Lower lobe of right lung (tissue), 2 donors: ENCODE results near the gene PEX5L. TPM values are rescaled to one million over a fixed set of nuclear protein-coding genes. Genes with fewer than 3 reads are reported as not detected.

Source experiments
- ATAC-seq, 2 donors: fragments of 200-7000 bp; cut with Tn5 transposase; one replicate each; pipeline ENCODE4 v1.9.1; 2020 to 2022; ENCODE audit warnings: mild to moderate bottlenecking in 2 of 2, moderate library complexity in 2 of 2
- DNase-seq: peaks from one replicate; pipeline ENCODE4 v3.0.0-alpha.2; 2020
- H3K27ac ChIP-seq: fragments of 200-600 bp; one replicate; pipeline ENCODE4 v1.8.0; 2022
- H3K27me3 ChIP-seq: fragments of 200-600 bp; one replicate; pipeline ENCODE4 v1.8.0; 2022; ENCODE audit warnings: low read depth
- H3K36me3 ChIP-seq: fragments of 200-600 bp; one replicate; pipeline ENCODE4 v1.8.0; 2022; ENCODE audit warnings: mild to moderate bottlenecking
- H3K4me1 ChIP-seq: fragments of 200-600 bp; one replicate; pipeline ENCODE4 v1.8.0; 2022
- H3K4me3 ChIP-seq: fragments of 200-600 bp; one replicate; pipeline ENCODE4 v1.8.0; 2022; ENCODE audit warnings: mild to moderate bottlenecking
- H3K9me3 ChIP-seq: fragments of 200-600 bp; one replicate; pipeline ENCODE4 v1.8.0; 2022
- intact Hi-C: fragments of 100-400 bp; cut with DNase I; formaldehyde crosslinking; loops from one replicate; pipeline ENCODE4 v1.11.0; 2022
- total RNA-seq: library from RNA; stranded (reverse); fragmentation: NEBNext Ultra II Directional; extraction: Animal tissue kit (Norgen Biotek cat#: 25700); gene quantifications from one replicate; pipeline ENCODE4 v1.2.1, GENCODE V29; 2021
- TF ChIP-seq, protein P1 (sequence below): fragments of 200-600 bp; IDR thresholded peaks from one replicate; pipeline ENCODE4 v1.8.0; 2022; ENCODE audit warnings: antibody characterized with exemption, mild to moderate bottlenecking
- donor health status: DM: no; HTN: yes; CAD: no; lungs with severe emphysema.

PEX5L gene
- total RNA-seq, 1 donor from 2014 or later = not detected

- ATAC-seq = no peak
- H3K4me3 ChIP-seq = no peak overlapping the region
- H3K36me3 ChIP-seq = no peaks in the 10 kb centered on the region
- TF ChIP-seq, protein P1, sequence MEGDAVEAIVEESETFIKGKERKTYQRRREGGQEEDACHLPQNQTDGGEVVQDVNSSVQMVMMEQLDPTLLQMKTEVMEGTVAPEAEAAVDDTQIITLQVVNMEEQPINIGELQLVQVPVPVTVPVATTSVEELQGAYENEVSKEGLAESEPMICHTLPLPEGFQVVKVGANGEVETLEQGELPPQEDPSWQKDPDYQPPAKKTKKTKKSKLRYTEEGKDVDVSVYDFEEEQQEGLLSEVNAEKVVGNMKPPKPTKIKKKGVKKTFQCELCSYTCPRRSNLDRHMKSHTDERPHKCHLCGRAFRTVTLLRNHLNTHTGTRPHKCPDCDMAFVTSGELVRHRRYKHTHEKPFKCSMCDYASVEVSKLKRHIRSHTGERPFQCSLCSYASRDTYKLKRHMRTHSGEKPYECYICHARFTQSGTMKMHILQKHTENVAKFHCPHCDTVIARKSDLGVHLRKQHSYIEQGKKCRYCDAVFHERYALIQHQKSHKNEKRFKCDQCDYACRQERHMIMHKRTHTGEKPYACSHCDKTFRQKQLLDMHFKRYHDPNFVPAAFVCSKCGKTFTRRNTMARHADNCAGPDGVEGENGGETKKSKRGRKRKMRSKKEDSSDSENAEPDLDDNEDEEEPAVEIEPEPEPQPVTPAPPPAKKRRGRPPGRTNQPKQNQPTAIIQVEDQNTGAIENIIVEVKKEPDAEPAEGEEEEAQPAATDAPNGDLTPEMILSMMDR = no peak
- H3K9me3 ChIP-seq = no peaks in the 10 kb centered on the region
- no peaks in the 10 kb centered on the region for H3K4me1 ChIP-seq
- H3K27ac ChIP-seq = no peak overlapping the region
- DNase-seq = no peak
- H3K27me3 ChIP-seq = no peaks in the 10 kb centered on the region
- intact Hi-C loops = no loop called here
These were observed 154.9 kb downstream of the PEX5L start for GRCh38 chr3:179881791-179882190.

- intact Hi-C loops = no loop called here
- H3K9me3 ChIP-seq = no peaks in the 10 kb centered on the region
- no peaks in the 10 kb centered on the region for H3K27me3 ChIP-seq
- H3K36me3 ChIP-seq = no peaks in the 10 kb centered on the region
- DNase-seq (no peak), ATAC-seq (no peak)
- no peak overlapping the region for H3K27ac ChIP-seq
- no peak overlapping the region for H3K4me3 ChIP-seq
- H3K4me1 ChIP-seq = no peaks in the 10 kb centered on the region
- TF ChIP-seq, protein P1 = no peak
These were observed 155.9 kb downstream of the PEX5L start for GRCh38 chr3:179880868-179881267.

DNA sequence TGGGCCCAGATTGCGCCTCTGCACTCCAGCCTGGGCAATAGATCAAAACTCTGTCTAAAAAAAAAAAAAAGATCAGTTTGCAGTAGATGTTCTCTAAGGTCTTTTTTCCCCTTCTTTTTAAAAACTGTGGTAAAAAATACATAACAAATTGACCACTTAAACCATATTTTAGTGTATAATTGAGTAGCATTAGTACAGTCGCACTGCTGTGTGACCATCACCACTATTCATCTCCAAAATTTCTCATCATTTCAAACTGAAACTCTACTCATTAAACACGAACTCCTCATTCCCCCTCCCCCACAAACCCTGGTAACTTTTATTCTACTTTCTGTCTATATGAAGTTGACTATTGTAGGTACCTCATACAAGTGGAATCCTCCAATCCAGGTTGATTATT lies 160.3 kb downstream of the PEX5L start:
- Histone ChIP-seq H3K36me3 (no peaks in the 10 kb centered on the region), H3K9me3 (no peaks in the 10 kb centered on the region), H3K27me3 (no peaks in the 10 kb centered on the region), H3K27ac (no peak overlapping the region), H3K4me1 (no peaks in the 10 kb centered on the region), H3K4me3 (no peak overlapping the region)
- TF ChIP-seq, protein P1 = no peak
- intact Hi-C loops = no loop called here
- DNase-seq (no peak), ATAC-seq (no peak)

DNA sequence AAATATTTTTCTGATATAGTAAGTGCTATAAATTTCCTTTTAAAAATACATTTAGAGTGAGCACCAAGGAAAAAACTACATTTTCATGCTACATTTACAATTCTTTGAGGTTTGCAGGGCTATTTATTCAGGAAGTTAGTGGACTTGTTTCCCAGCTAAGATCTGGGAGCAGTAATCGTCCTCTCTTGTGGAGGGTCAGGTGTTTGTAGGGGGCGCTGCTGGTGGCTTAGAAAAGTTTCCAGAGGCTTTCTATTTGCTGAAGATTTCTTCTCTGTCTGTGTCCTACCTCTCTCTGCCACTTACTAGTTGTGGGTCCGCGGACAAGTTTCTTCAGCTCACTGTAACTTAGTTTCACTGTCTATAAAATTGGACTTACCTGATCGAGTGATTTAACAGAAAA lies 163.9 kb downstream of the PEX5L start:
- Histone ChIP-seq H3K4me3 (no peak overlapping the region), H3K9me3 (no peaks in the 10 kb centered on the region), H3K27me3 (no peaks in the 10 kb centered on the region), H3K36me3 (no peaks in the 10 kb centered on the region), H3K27ac (no peak overlapping the region), H3K4me1 (no peaks in the 10 kb centered on the region)
- DNase-seq (no peak), ATAC-seq (no peak)
- TF ChIP-seq, protein P1 = no peak
- intact Hi-C loops = no loop called here

DNA sequence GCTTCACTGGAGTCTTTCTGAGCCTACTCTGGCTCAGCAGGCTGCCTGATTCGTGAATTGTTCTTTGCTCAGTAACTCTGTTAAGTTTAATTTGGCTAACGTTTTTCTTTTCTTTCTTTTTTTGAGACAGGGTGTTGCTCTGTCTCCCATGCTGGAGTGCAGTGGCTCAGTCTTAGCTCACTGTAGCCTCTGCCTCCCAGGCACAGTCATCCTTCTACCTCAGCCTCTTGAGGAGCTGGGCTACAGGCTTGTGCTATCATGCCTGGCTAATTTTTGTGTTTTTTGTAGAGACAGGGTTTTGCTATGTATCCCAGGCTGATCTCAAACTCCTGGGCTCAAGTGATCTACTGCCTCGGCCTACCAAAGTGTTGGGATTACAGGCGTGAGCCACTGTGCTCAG lies 165.0 kb downstream of the PEX5L start:
- TF ChIP-seq, protein P1 = no peak
- no peak overlapping the region for H3K27ac ChIP-seq

DNA sequence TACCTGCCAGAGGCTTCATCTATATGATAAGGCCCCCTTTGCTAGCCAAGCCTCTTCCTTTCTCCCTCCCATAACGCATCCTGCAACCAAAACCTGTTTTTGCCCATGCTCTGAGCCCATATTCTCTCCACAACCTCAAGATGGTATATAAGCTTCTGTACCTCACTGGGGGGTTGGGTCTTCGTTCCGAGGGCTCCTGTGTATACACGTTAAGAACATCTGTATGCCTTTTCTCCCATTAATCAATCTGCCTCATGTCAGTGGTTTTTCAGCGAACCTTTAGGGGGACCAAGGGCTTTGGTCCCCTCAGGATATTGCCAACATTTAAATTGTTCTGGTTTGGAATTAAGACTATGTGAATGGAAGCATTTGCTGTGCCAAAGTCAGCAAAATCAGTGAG lies 168.0 kb downstream of the PEX5L start:
- Histone ChIP-seq H3K36me3 (no peaks in the 10 kb centered on the region), H3K9me3 (no peaks in the 10 kb centered on the region), H3K4me3 (no peak overlapping the region), H3K4me1 (no peaks in the 10 kb centered on the region), H3K27me3 (no peaks in the 10 kb centered on the region), H3K27ac (no peak overlapping the region)
- intact Hi-C loops = no loop called here
- ATAC-seq = no peak
- TF ChIP-seq, protein P1 = no peak
- DNase-seq = no peak

More for the DNA sequence above, 165.0 kb downstream of the PEX5L start:
- no peak for DNase-seq
- ATAC-seq = no peak
- no peaks in the 10 kb centered on the region for H3K4me1 ChIP-seq
- H3K4me3 ChIP-seq = no peak overlapping the region
- H3K36me3 ChIP-seq = no peaks in the 10 kb centered on the region
- no peaks in the 10 kb centered on the region for H3K27me3 ChIP-seq
- intact Hi-C loops = no loop called here
- H3K9me3 ChIP-seq = no peaks in the 10 kb centered on the region
